ENCODE results near the gene GNG8. TPM values are rescaled to one million over a fixed set of nuclear protein-coding genes. Genes with fewer than 3 reads are reported as not detected.

GNG8 gene
- total RNA-seq, 2 donors from 2014 or later, result not detected

DNA sequence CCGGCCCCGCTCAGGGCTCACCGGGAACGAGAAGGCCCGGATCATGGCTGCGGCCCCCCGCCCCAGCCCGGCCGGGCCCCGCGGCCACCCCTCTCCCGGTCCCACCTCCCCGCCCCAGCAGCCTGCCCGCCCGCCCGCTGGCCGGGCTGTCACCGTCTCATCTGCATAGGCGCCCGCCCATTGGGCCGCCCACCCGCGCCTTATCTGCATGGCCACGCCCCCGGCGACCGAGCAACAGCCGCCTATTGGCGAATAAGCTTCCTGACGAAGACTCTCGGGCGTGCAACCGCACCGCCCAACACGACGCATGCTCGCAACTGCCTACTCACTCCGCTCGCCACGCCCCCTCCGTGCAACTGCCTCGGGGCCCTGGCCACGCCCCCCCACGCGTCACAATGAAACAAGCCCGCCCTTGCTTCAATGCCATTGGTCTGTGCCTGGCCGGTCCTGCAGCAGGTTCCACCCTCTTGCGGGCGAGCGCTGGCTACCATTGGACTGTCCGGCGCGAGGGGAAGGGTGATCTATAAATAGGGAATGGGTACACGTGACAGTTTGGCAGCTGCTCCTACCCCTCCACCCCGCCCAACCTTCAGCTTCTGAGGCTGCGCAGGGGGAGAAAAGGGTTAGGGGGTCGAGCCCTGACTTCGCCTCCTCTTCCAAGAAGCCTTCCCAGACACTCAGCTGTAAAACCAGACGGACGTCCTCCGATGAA, 25.2 kb upstream of the GNG8 start, which contains the start of gene DACT3:
Gene DACT3, minus strand, starts transcription at position 163 of the 712 bp plus-strand sequence. Its CDS starts 118 bp downstream, at position 45.
- H3K4me3 ChIP-seq, result peak within 1 kb of the TSS; percentile 8 to 24
- intact Hi-C loops (cut with DNase I), result no loop called here
- H3K27ac ChIP-seq, result peak within 1 kb of the TSS; percentile 54 to 72 (median 64)
- no peaks in the 10 kb centered on the region for H3K36me3 ChIP-seq (replicated peaks in 1 of 2; ENCODE audit: insufficient read depth in 1 of 2, low read depth in 2 of 2)
- ATAC-seq (peak; percentile 92), DNase-seq (peak; percentile 100)
- peak in 1 of 7 experiments; percentile 32 for TF ChIP-seq CTCF (IDR thresholded peaks at IDR 0.05)
- TF ChIP-seq POLR2A (IDR thresholded peaks at IDR 0.05), result no peak
- H3K9me3 ChIP-seq, result no peaks in the 10 kb centered on the region
- 0 to 1% methylated on average over 7 to 53 of the region's 61 CpGs for WGBS, 2 donors
- peaks cover 25% of the 10 kb centered on the region for H3K4me1 ChIP-seq
- H3K27me3 ChIP-seq, result peaks cover 0 to 17% of the 10 kb centered on the region in 2 donors

GRCh38 chr19:46660551-46661019, 24.6 kb upstream of the GNG8 start:
- WGBS, 2 donors, result 0% methylated on average over 2 to 26 of the region's 40 CpGs
- peaks cover 25% of the 10 kb centered on the region for H3K4me1 ChIP-seq
- ATAC-seq, result peak; percentile 19
- peak overlapping the region; percentile 1 to 48 (median 36) for H3K27ac ChIP-seq
- TF ChIP-seq CTCF (IDR thresholded peaks at IDR 0.05) (no peak), POLR2A (IDR thresholded peaks at IDR 0.05) (no peak)
- peak overlapping the region; percentile 8 to 24 for H3K4me3 ChIP-seq
- H3K27me3 ChIP-seq, result peaks cover 0 to 17% of the 10 kb centered on the region in 2 donors
- H3K9me3 ChIP-seq, result no peaks in the 10 kb centered on the region
- no peak for DNase-seq
- H3K36me3 ChIP-seq (replicated peaks in 1 of 2; ENCODE audit: insufficient read depth in 1 of 2, low read depth in 2 of 2), result no peaks in the 10 kb centered on the region
- intact Hi-C loops (cut with DNase I), result no loop called here

GRCh38 chr19:46660008-46660517, 24.1 kb upstream of the GNG8 start:
- no peaks in the 10 kb centered on the region for H3K36me3 ChIP-seq (replicated peaks in 1 of 2; ENCODE audit: insufficient read depth in 1 of 2, low read depth in 2 of 2)
- no peak overlapping the region for H3K4me3 ChIP-seq
- H3K9me3 ChIP-seq, result no peaks in the 10 kb centered on the region
- 2 to 4% methylated on average over 6 to 14 of the region's 14 CpGs for whole genome bisulfite sequencing, 2 donors
- H3K27me3 ChIP-seq, result peaks cover 0 to 17% of the 10 kb centered on the region in 2 donors
- TF ChIP-seq POLR2A (IDR thresholded peaks at IDR 0.05), result no peak
- no peak for TF ChIP-seq CTCF (IDR thresholded peaks at IDR 0.05)
- peaks cover 25% of the 10 kb centered on the region for H3K4me1 ChIP-seq
- ATAC-seq (no peak), DNase-seq (peak in 1 of 4 donors; percentile 23)
- intact Hi-C loops (cut with DNase I), result no loop called here
- no peak overlapping the region for H3K27ac ChIP-seq

- H3K27ac ChIP-seq, result no peak overlapping the region
- no peak for TF ChIP-seq POLR2A (IDR thresholded peaks at IDR 0.05)
- no peak for TF ChIP-seq CTCF (IDR thresholded peaks at IDR 0.05)
- no peak overlapping the region for H3K4me3 ChIP-seq
- WGBS, 2 donors, result 9 to 12% methylated on average over 20 to 26 of the region's 28 CpGs
- no peaks in the 10 kb centered on the region for H3K36me3 ChIP-seq (replicated peaks in 1 of 2; ENCODE audit: insufficient read depth in 1 of 2, low read depth in 2 of 2)
- H3K9me3 ChIP-seq, result no peaks in the 10 kb centered on the region
- intact Hi-C loops (cut with DNase I), result no loop called here
- H3K4me1 ChIP-seq, result peaks cover 25% of the 10 kb centered on the region
- ATAC-seq, result no peak
- peaks cover 0 to 17% of the 10 kb centered on the region in 2 donors for H3K27me3 ChIP-seq
- DNase-seq, result peak in 1 of 4 donors; percentile 10
These were observed 23.4 kb upstream of the GNG8 start for GRCh38 chr19:46659151-46660007.
